ENCODE data around the gene CTNND2.

CTNND2 gene

GRCh38 chr5:11383506-11384095 is 520.6 kb downstream of the CTNND2 start:
- Histone ChIP-seq H2AFZ (ENCODE audit: low read length) (no peak overlapping the region), H3K27me3 (replicated peaks; ENCODE audit: insufficient read depth, low read length) (no peaks in the 10 kb centered on the region), H3K36me3 (replicated peaks; ENCODE audit: insufficient read depth, low read length) (no peaks in the 10 kb centered on the region), H3K9me2 (replicated peaks; ENCODE audit: insufficient read depth, low read length) (no peaks in the 10 kb centered on the region), H3K79me2 (ENCODE audit: low read length) (no peaks in the 10 kb centered on the region), H3K9me3 (replicated peaks; ENCODE audit: insufficient read depth, low read length) (no peaks in the 10 kb centered on the region), H4K20me1 (ENCODE audit: insufficient read depth, low read length) (no peaks in the 10 kb centered on the region), H3F3A (ENCODE audit: insufficient read depth, low read length) (no peaks in the 10 kb centered on the region), H3K27ac (ENCODE audit: low read length) (no peak overlapping the region), H3K9ac (ENCODE audit: low read length) (no peak overlapping the region), H3K4me3 (ENCODE audit: low read length) (no peak overlapping the region), H3K4me1 (ENCODE audit: low read length) (no peaks in the 10 kb centered on the region), H3K4me2 (ENCODE audit: low read depth, low read length) (no peak overlapping the region)
- DNase-seq, result no peak
- TF ChIP-seq CTCF (IDR thresholded peaks at IDR 0.05; ENCODE audit: low read length) (no peak), EZH2phosphoT487 (IDR thresholded peaks at IDR 0.05; ENCODE audit: low read length) (no peak), EZH2 (optimal IDR thresholded peaks at IDR 0.05; ENCODE audit: low read depth, low read length) (no peak)

- Histone ChIP-seq H3K9ac (ENCODE audit: low read length) (no peak overlapping the region), H3K36me3 (replicated peaks; ENCODE audit: insufficient read depth, low read length) (no peaks in the 10 kb centered on the region), H3K79me2 (ENCODE audit: low read length) (no peaks in the 10 kb centered on the region), H3K4me3 (ENCODE audit: low read length) (no peak overlapping the region), H3K27me3 (replicated peaks; ENCODE audit: insufficient read depth, low read length) (no peaks in the 10 kb centered on the region), H3K9me2 (replicated peaks; ENCODE audit: insufficient read depth, low read length) (no peaks in the 10 kb centered on the region), H3K27ac (ENCODE audit: low read length) (no peak overlapping the region), H2AFZ (ENCODE audit: low read length) (no peak overlapping the region), H3F3A (ENCODE audit: insufficient read depth, low read length) (no peaks in the 10 kb centered on the region), H3K4me1 (ENCODE audit: low read length) (no peaks in the 10 kb centered on the region), H4K20me1 (ENCODE audit: insufficient read depth, low read length) (no peaks in the 10 kb centered on the region), H3K4me2 (ENCODE audit: low read depth, low read length) (no peak overlapping the region), H3K9me3 (replicated peaks; ENCODE audit: insufficient read depth, low read length) (no peaks in the 10 kb centered on the region)
- TF ChIP-seq CTCF (IDR thresholded peaks at IDR 0.05; ENCODE audit: low read length) (no peak), EZH2phosphoT487 (IDR thresholded peaks at IDR 0.05; ENCODE audit: low read length) (no peak), EZH2 (optimal IDR thresholded peaks at IDR 0.05; ENCODE audit: low read depth, low read length) (no peak)
- no peak for DNase-seq
Observed at GRCh38 chr5:11378461-11378860, 525.8 kb downstream of the CTNND2 start.

GRCh38 chr5:11377896-11378295 is 526.4 kb downstream of the CTNND2 start:
- Histone ChIP-seq H3K79me2 (ENCODE audit: low read length) (no peaks in the 10 kb centered on the region), H3K4me1 (ENCODE audit: low read length) (no peaks in the 10 kb centered on the region), H3K27me3 (replicated peaks; ENCODE audit: insufficient read depth, low read length) (no peaks in the 10 kb centered on the region), H3K4me3 (ENCODE audit: low read length) (no peak overlapping the region), H3K9ac (ENCODE audit: low read length) (no peak overlapping the region), H3K9me2 (replicated peaks; ENCODE audit: insufficient read depth, low read length) (no peaks in the 10 kb centered on the region), H3F3A (ENCODE audit: insufficient read depth, low read length) (no peaks in the 10 kb centered on the region), H3K36me3 (replicated peaks; ENCODE audit: insufficient read depth, low read length) (no peaks in the 10 kb centered on the region), H3K27ac (ENCODE audit: low read length) (no peak overlapping the region), H3K4me2 (ENCODE audit: low read depth, low read length) (no peak overlapping the region), H4K20me1 (ENCODE audit: insufficient read depth, low read length) (no peaks in the 10 kb centered on the region), H3K9me3 (replicated peaks; ENCODE audit: insufficient read depth, low read length) (no peaks in the 10 kb centered on the region), H2AFZ (ENCODE audit: low read length) (no peak overlapping the region)
- DNase-seq, result no peak
- TF ChIP-seq CTCF (IDR thresholded peaks at IDR 0.05; ENCODE audit: low read length), result no peak
- TF ChIP-seq EZH2 (optimal IDR thresholded peaks at IDR 0.05; ENCODE audit: low read depth, low read length), result no peak
- TF ChIP-seq EZH2phosphoT487 (IDR thresholded peaks at IDR 0.05; ENCODE audit: low read length), result no peak
